Psoas muscle (tissue), 8 donors: ENCODE results near the gene STARD13. TPM values are rescaled to one million over a fixed set of nuclear protein-coding genes. Genes with fewer than 3 reads are reported as not detected.

Experiments
- ATAC-seq, 4 donors: fragments of 200-7000 bp; cut with Tn5 transposase; one replicate each; pipeline ENCODE4 v1.9.1; 2020; ENCODE audit warnings: moderate library complexity in 3 of 4, mild to moderate bottlenecking in 2 of 4
- DNase-seq, 2 donors: peaks; one replicate each; pipeline ENCODE4 v3.0.0-alpha.2; 2020
- H3K27ac ChIP-seq: fragments of 200-600 bp; one replicate; pipeline ENCODE4 v1.8.0; 2022
- H3K27me3 ChIP-seq, 3 donors: fragments of 200-600 bp in 1 of 3; one replicate each; pipeline versions ENCODE4 v1.6.1 to v1.8.0; 2013 to 2022; ENCODE audit warnings: low read length in 2 of 3, mild to moderate bottlenecking in 2 of 3, moderate library complexity in 1 of 3; ENCODE audit not compliant: insufficient read depth in 3 of 3
- H3K36me3 ChIP-seq, 2 donors: fragments of 200-600 bp in 1 of 2; one replicate each; pipeline versions ENCODE4 v1.6.1 to v1.8.0; 2013 to 2022; ENCODE audit warnings: low read depth in 1 of 2, mild to moderate bottlenecking in 1 of 2, moderate library complexity in 1 of 2; ENCODE audit not compliant: insufficient read depth in 1 of 2
- H3K4me1 ChIP-seq: fragments of 200-600 bp; one replicate; pipeline ENCODE4 v1.8.0; 2022
- H3K4me3 ChIP-seq: fragments of 200-600 bp; one replicate; pipeline ENCODE4 v1.8.0; 2022; ENCODE audit warnings: mild to moderate bottlenecking
- H3K9me3 ChIP-seq: fragments of 200-600 bp; one replicate; pipeline ENCODE4 v1.8.0; 2022
- CTCF ChIP-seq: fragments of 200-600 bp; IDR thresholded peaks from one replicate; pipeline ENCODE4 v1.8.0; 2022; ENCODE audit warnings: antibody characterized with exemption
- WGBS, 3 donors: extraction: QIAGEN DNeasy Blood & Tissue Kit; methylation state at CpG; one replicate each; pipeline versions ENCODE4 v1.1.6 to v1.1.7; 2013; 5-methylcytosine and 5-hydroxymethylcytosine counted together
- intact Hi-C, 2 donors: fragments of 100-400 bp; cut with DNase I; formaldehyde crosslinking; loops; one replicate each; pipeline versions ENCODE4 v1.11.0 to v1.14.2; 2022
- polyA plus RNA-seq, 3 donors: library from polyadenylated mRNA; stranded (reverse); fragments of 200-250 nt; gene quantifications; one replicate each; pipeline ENCODE4 v1.2.3, GENCODE V29; 2013
- total RNA-seq, 4 donors: library from RNA; stranded (reverse); fragmentation: NEBNext Ultra II Directional in 2 of 4; extraction: Animal tissue kit (Norgen Biotek cat#: 25700) in 2 of 4; gene quantifications; one replicate each; pipeline versions ENCODE4 v1.2.1 to v1.2.4, GENCODE V29; 2021 to 2023
- donor health status: healthy with polysubstance abuse.
- donor health status: DM: no; HTN: no; CAD: no; lungs with moderate emphysema.
- donor health status: Bipolar disorder and iron deficiency.
- donor health status: healthy.
- donor health status: DM: yes; HTN: yes; CAD: no.
- donor health status: DM: no; HTN: no; CAD: no.
- donor health status: DM: no; HTN: no; CAD: no.
- donor health status: DM: yes; HTN: yes; CAD: no.

The STARD13 gene
- total and polyA plus RNA-seq, 7 donors = 2.3 to 9.2 (median 5.6) TPM

GRCh38 chr13:33292712-33293111, 7.2 kb upstream of the STARD13 start:
- no peak for TF ChIP-seq CTCF
- H3K4me3 ChIP-seq = peak overlapping the region; percentile 22
- ATAC-seq (no peak), DNase-seq (no peak)
- intact Hi-C loops = no loop called here
- H3K27ac ChIP-seq = no peak overlapping the region
- 71 to 90% (median 71%) methylated on average over 6 of the region's 6 CpGs for WGBS, 3 donors
- no peaks in the 10 kb centered on the region for H3K4me1 ChIP-seq
- no peaks in the 10 kb centered on the region for H3K9me3 ChIP-seq
- no peaks in the 10 kb centered on the region for H3K27me3 ChIP-seq
- H3K36me3 ChIP-seq = no peaks in the 10 kb centered on the region

- H3K36me3 ChIP-seq = no peaks in the 10 kb centered on the region
- no peak overlapping the region for H3K27ac ChIP-seq
- 77 to 86% (median 81%) methylated on average over 3 of the region's 3 CpGs for WGBS, 3 donors
- H3K4me3 ChIP-seq = no peak overlapping the region
- no peak for TF ChIP-seq CTCF
- no peaks in the 10 kb centered on the region for H3K27me3 ChIP-seq
- no peaks in the 10 kb centered on the region for H3K9me3 ChIP-seq
- intact Hi-C loops = no loop called here
- H3K4me1 ChIP-seq = peaks cover 4% of the 10 kb centered on the region
- ATAC-seq = no peak
- DNase-seq = no peak
Observed at GRCh38 chr13:33290421-33290965, 4.9 kb upstream of the STARD13 start.

- intact Hi-C loops = loop anchor here (5.0 to 10.0 kb wide), 4 partner anchors 58 to 252 kb away; no protein-coding TSS in a partner anchor
Observed at GRCh38 chr13:33289966-33290365, 4.4 kb upstream of the STARD13 start.

GRCh38 chr13:33287142-33287882, 1.8 kb upstream of the STARD13 start:
- H3K36me3 ChIP-seq = no peaks in the 10 kb centered on the region
- ATAC-seq (no peak), DNase-seq (no peak)
- H3K27me3 ChIP-seq = no peaks in the 10 kb centered on the region
- TF ChIP-seq CTCF = no peak
- H3K4me3 ChIP-seq = no peak overlapping the region
- H3K9me3 ChIP-seq = no peaks in the 10 kb centered on the region
- peaks cover 25% of the 10 kb centered on the region for H3K4me1 ChIP-seq
- intact Hi-C loops = loop anchor here (5.0 to 10.0 kb wide), 4 partner anchors 55 to 255 kb away; no protein-coding TSS in a partner anchor
- WGBS, 3 donors = 80 to 85% (median 82%) methylated on average over 15 of the region's 15 CpGs
- H3K27ac ChIP-seq = peak overlapping the region; percentile 88

More at GRCh38 chr13:33289966-33290365, 4.4 kb upstream of the STARD13 start:
- Histone ChIP-seq H3K27me3 (no peaks in the 10 kb centered on the region), H3K9me3 (no peaks in the 10 kb centered on the region), H3K36me3 (no peaks in the 10 kb centered on the region), H3K4me3 (no peak overlapping the region), H3K27ac (no peak overlapping the region), H3K4me1 (peaks cover 4% of the 10 kb centered on the region)
- WGBS, 3 donors = 44 to 78% (median 51%) methylated on average over 3 of the region's 3 CpGs
- TF ChIP-seq CTCF = no peak
- DNase-seq = no peak
- ATAC-seq = no peak
